Natural killer cell (primary cell): Measurements from ENCODE around the gene FBXO38. TPM values are rescaled to one million over a fixed set of nuclear protein-coding genes. Genes with fewer than 3 reads are reported as not detected.

Source experiments
- ATAC-seq, 3 donors: fragments of 150-1000 bp in 2 of 3; fragments of 200-7000 bp in 1 of 3; cut with Tn5 transposase; 1 replicate in 1 of 3; 2 replicates in 2 of 3; pipeline ENCODE4 v1.10.0; 2021; ENCODE audit warnings: mild to moderate bottlenecking in 2 of 3, moderate library complexity in 2 of 3
- DNase-seq, 2 donors: peaks; one replicate each; pipeline versions ENCODE4 v3.0.0 to v3.0.0-alpha.2; 2013 to 2021; ENCODE audit warnings: mixed read lengths in 1 of 2
- H3K27ac ChIP-seq: one replicate; pipeline ENCODE4 v1.5.1; 2013; ENCODE audit warnings: mild to moderate bottlenecking, low read length
- H3K27me3 ChIP-seq: one replicate; pipeline ENCODE4 v1.6.1; 2013; ENCODE audit warnings: low read length; ENCODE audit not compliant: control insufficient read depth, insufficient read depth
- H3K36me3 ChIP-seq: one replicate; pipeline ENCODE4 v1.6.1; 2013; ENCODE audit warnings: low read length; ENCODE audit not compliant: control insufficient read depth, insufficient read depth
- H3K4me1 ChIP-seq: one replicate; pipeline ENCODE4 v1.6.1; 2013; ENCODE audit warnings: low read length; ENCODE audit not compliant: control insufficient read depth, insufficient read depth
- H3K4me3 ChIP-seq: one replicate; pipeline ENCODE4 v1.5.1; 2013; ENCODE audit warnings: low read length
- H3K9me3 ChIP-seq: one replicate; pipeline ENCODE4 v1.6.1; 2013; ENCODE audit warnings: low read length; ENCODE audit not compliant: control insufficient read depth, insufficient read depth
- H3K27ac Mint-ChIP-seq, 2 donors: one replicate each; pipeline ENCODE4 v1.8.0; 2022; ENCODE audit warnings: mild to moderate bottlenecking in 2 of 2, mixed read lengths in 2 of 2, moderate library complexity in 1 of 2
- H3K27me3 Mint-ChIP-seq, 2 donors: one replicate each; pipeline ENCODE4 v1.8.0; 2022; ENCODE audit warnings: low read depth in 2 of 2, mixed read lengths in 2 of 2
- H3K36me3 Mint-ChIP-seq: one replicate; pipeline ENCODE4 v1.8.0; 2022; ENCODE audit warnings: mixed read lengths
- H3K4me1 Mint-ChIP-seq, 2 donors: one replicate each; pipeline ENCODE4 v1.8.0; 2022; ENCODE audit warnings: mixed read lengths in 2 of 2
- H3K4me3 Mint-ChIP-seq: one replicate; pipeline ENCODE4 v1.8.0; 2022; ENCODE audit warnings: mild to moderate bottlenecking, moderate library complexity, mixed read lengths
- H3K9me3 Mint-ChIP-seq, 2 donors: one replicate each; pipeline ENCODE4 v1.8.0; 2022; ENCODE audit warnings: mixed read lengths in 2 of 2
- WGBS: methylation state at CpG from one replicate; pipeline ENCODE4 v1.1.7; 2013; ENCODE audit warnings: missing lambda C conversion rate; ENCODE audit not compliant: insufficient coverage; 5-methylcytosine and 5-hydroxymethylcytosine counted together
- intact Hi-C: fragments of 100-400 bp; cut with micrococcal nuclease; formaldehyde crosslinking; loops from one replicate; pipeline ENCODE4 v1.14.2; 2022
- total RNA-seq, 4 donors: library from RNA; stranded (reverse); fragments of 120-200 nt in 1 of 4; gene quantifications; one replicate each; pipeline versions ENCODE4 v1.2.3 to v1.2.4, GENCODE V29; 2013 to 2022
- TF ChIP-seq, protein P1 (sequence below): fragments of 200-600 bp; IDR thresholded peaks from one replicate; pipeline ENCODE4 v1.8.0; 2022; ENCODE audit warnings: antibody characterized with exemption

The FBXO38 gene
- total RNA-seq, 3 donors from 2014 or later (not counting 1 experiment from before 2014, with no cell fraction given): 55.2 to 76.6 (median 65.1) TPM

DNA sequence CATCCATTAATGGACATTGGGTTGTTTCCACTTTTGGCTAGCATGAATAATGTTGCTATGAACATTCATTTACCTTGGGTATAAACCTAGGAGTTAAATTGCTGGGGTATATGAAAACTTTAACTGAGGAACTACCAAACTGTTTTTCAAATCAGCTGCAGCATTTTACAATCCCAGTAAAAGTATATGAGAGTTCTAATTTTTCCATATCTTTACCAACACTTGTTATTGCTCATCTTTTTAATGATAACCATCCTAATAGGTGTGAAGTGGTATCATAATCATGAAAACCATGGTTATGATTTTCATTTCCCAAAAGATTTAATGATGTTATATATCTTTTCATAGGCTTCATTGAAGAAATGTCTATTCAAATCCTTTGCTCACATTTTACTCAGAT, 15.5 kb upstream of the FBXO38 start:
- Mint-ChIP-seq H3K4me1 (no peaks in the 10 kb centered on the region), H3K36me3 (no peaks in the 10 kb centered on the region), H3K27ac (no peak overlapping the region), H3K27me3 (peaks cover 5 to 32% of the 10 kb centered on the region in 2 donors), H3K9me3 (peaks cover 0 to 3% of the 10 kb centered on the region in 2 donors), H3K4me3 (no peak overlapping the region)
- Histone ChIP-seq H3K27me3 (peaks cover 2% of the 10 kb centered on the region), H3K36me3 (no peaks in the 10 kb centered on the region), H3K27ac (no peak overlapping the region), H3K4me3 (no peak overlapping the region), H3K4me1 (no peaks in the 10 kb centered on the region), H3K9me3 (no peaks in the 10 kb centered on the region)
- DNase-seq: no peak
- intact Hi-C loops: no loop called here
- no peak for ATAC-seq
- TF ChIP-seq, protein P1, sequence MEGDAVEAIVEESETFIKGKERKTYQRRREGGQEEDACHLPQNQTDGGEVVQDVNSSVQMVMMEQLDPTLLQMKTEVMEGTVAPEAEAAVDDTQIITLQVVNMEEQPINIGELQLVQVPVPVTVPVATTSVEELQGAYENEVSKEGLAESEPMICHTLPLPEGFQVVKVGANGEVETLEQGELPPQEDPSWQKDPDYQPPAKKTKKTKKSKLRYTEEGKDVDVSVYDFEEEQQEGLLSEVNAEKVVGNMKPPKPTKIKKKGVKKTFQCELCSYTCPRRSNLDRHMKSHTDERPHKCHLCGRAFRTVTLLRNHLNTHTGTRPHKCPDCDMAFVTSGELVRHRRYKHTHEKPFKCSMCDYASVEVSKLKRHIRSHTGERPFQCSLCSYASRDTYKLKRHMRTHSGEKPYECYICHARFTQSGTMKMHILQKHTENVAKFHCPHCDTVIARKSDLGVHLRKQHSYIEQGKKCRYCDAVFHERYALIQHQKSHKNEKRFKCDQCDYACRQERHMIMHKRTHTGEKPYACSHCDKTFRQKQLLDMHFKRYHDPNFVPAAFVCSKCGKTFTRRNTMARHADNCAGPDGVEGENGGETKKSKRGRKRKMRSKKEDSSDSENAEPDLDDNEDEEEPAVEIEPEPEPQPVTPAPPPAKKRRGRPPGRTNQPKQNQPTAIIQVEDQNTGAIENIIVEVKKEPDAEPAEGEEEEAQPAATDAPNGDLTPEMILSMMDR: no peak

DNA sequence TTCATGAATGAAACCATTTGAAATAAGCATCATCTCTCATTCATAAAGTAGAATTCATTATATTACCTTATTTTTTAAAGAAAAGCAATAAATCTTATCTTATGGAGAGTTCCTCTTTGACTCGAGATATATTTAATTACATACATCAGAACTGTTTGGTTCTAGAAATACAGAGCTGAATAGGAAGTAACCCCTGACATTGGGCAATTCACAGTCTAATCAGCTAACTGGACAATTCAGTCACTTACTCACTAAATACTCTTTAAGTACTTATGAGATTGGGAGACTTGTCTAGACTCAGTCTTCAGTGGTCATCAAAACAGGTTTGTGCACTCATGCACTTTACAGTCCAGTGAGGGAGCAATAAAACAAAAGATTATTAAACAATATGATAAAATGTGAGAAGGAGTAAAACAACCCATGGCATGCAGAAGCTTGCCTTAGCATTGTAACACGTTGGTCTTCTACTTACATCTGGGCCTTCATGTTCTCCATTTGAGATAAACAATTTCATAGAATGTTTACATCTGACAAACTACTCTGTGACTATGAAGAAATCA, 11.5 kb upstream of the FBXO38 start:
- Mint-ChIP-seq H3K27ac (no peak overlapping the region), H3K4me3 (no peak overlapping the region), H3K27me3 (peaks cover 0 to 9% of the 10 kb centered on the region in 2 donors), H3K36me3 (no peaks in the 10 kb centered on the region), H3K4me1 (no peaks in the 10 kb centered on the region), H3K9me3 (peaks cover 0 to 3% of the 10 kb centered on the region in 2 donors)
- no peak for ATAC-seq
- H3K4me1 ChIP-seq: no peaks in the 10 kb centered on the region
- no peak for DNase-seq
- no peak overlapping the region for H3K27ac ChIP-seq
- H3K36me3 ChIP-seq: no peaks in the 10 kb centered on the region
- TF ChIP-seq, protein P1: no peak
- intact Hi-C loops: no loop called here
- peaks cover 2% of the 10 kb centered on the region for H3K27me3 ChIP-seq
- H3K9me3 ChIP-seq: no peaks in the 10 kb centered on the region
- no peak overlapping the region for H3K4me3 ChIP-seq
- 73% methylated on average over 1 of the region's 2 CpGs for WGBS

DNA sequence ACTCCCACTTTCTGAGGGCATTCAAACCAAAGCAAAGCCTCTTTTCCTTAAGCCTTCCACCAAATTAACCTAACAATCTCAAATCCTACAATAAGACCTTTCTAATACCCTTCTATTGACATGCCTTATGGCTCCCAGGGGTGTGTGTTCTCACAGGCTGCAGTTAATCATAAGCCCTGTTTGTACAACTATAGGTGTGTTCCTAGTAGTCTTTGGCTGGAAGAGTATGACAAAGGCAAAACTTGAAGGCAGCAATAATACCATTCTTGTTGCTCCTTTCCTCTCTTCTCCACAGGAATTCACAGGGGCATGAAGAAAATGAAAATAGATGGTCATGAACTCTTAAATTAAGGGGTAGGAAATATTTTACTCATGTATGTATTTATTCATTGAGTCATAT, 10.9 kb upstream of the FBXO38 start:
- H3K27ac Mint-ChIP-seq: no peak overlapping the region
- Histone ChIP-seq H3K27me3 (peaks cover 2% of the 10 kb centered on the region), H3K36me3 (no peaks in the 10 kb centered on the region), H3K9me3 (no peaks in the 10 kb centered on the region), H3K27ac (no peak overlapping the region), H3K4me3 (no peak overlapping the region), H3K4me1 (no peaks in the 10 kb centered on the region)
- H3K4me1 Mint-ChIP-seq: no peaks in the 10 kb centered on the region
- peaks cover 0 to 5% of the 10 kb centered on the region in 2 donors for H3K27me3 Mint-ChIP-seq
- peaks cover under 1% of the 10 kb centered on the region for H3K36me3 Mint-ChIP-seq
- H3K9me3 Mint-ChIP-seq: peaks cover 0 to 3% of the 10 kb centered on the region in 2 donors
- ATAC-seq (no peak), DNase-seq (no peak)
- TF ChIP-seq, protein P1: no peak
- no peak overlapping the region for H3K4me3 Mint-ChIP-seq
- intact Hi-C loops: no loop called here

DNA sequence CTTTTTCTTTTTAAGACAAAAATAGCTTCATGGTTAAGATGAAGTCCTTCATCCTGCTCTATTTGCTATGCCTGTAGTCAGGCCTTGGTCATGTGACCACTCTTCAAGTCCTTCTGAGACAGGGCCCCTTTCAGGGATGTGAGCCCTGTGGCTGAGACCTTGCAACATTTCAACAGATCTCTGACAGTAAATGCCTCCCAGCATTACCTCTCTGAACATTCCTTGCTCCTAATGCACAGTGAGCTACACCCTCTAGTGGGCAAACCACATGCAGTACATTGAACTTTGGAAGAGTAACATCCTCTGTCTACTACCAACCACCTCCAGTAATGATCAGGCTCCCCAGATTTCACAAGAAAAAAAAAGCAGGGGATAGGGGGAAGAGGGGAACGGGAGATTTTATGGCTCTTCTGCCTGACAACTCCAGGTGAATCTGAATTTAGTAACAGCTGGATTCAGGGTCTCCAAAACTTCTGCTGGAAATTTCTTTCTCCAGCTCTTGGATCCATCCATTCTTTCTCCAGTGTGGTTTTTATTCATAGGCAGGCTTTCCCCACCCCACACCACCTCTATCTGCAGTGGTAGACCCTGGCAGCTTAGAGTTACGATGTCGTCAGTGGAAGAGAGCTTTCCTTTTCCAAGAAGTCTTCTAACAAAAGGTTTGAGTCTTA, 8.9 kb upstream of the FBXO38 start:
- intact Hi-C loops: no loop called here
- Mint-ChIP-seq H3K4me3 (no peak overlapping the region), H3K27me3 (no peaks in the 10 kb centered on the region), H3K27ac (no peak overlapping the region), H3K9me3 (no peaks in the 10 kb centered on the region), H3K4me1 (no peaks in the 10 kb centered on the region), H3K36me3 (peaks cover 7% of the 10 kb centered on the region)
- Histone ChIP-seq H3K4me1 (no peaks in the 10 kb centered on the region), H3K9me3 (no peaks in the 10 kb centered on the region), H3K27me3 (no peaks in the 10 kb centered on the region), H3K36me3 (no peaks in the 10 kb centered on the region), H3K4me3 (no peak overlapping the region), H3K27ac (no peak overlapping the region)
- 29% methylated on average over 1 of the region's 3 CpGs for WGBS
- DNase-seq (peak in 1 of 2 donors; percentile 51), ATAC-seq (no peak)
- TF ChIP-seq, protein P1: no peak
